Measurements from ENCODE around the gene AGPS.

DNA sequence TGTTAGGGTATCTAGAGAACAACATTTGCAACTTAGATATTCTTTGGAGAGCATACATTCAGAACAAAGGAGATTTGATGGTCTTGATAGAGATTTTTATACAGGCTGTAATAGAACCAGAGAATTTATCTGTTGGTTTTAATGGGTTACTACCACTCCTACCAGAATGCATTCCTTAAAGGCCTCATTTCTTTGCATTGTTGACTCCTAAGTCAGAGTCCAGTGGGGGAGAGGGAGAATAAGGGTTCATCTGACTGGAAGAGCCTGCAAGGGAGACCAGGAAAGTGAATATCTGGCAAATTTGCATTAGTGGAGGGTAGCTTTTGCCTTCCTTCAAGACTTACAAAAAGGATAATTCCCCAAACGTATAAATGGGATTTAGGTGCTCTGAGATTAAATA lies 29.7 kb downstream of the AGPS start:
- TF ChIP-seq POLR2A (IDR thresholded peaks at IDR 0.05), result no peak
- TF ChIP-seq, protein P1, sequence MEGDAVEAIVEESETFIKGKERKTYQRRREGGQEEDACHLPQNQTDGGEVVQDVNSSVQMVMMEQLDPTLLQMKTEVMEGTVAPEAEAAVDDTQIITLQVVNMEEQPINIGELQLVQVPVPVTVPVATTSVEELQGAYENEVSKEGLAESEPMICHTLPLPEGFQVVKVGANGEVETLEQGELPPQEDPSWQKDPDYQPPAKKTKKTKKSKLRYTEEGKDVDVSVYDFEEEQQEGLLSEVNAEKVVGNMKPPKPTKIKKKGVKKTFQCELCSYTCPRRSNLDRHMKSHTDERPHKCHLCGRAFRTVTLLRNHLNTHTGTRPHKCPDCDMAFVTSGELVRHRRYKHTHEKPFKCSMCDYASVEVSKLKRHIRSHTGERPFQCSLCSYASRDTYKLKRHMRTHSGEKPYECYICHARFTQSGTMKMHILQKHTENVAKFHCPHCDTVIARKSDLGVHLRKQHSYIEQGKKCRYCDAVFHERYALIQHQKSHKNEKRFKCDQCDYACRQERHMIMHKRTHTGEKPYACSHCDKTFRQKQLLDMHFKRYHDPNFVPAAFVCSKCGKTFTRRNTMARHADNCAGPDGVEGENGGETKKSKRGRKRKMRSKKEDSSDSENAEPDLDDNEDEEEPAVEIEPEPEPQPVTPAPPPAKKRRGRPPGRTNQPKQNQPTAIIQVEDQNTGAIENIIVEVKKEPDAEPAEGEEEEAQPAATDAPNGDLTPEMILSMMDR (IDR thresholded peaks at IDR 0.05), result no peak
